WTC11 (cell line): ENCODE measurements around the gene KLHL18.
A peak's percentile ranks its signal among the peaks of the same experiment; 100 is the strongest.

Experiments used
- ATF1 ChIP-seq: sonication (generic); formaldehyde crosslinking; IDR thresholded peaks from 2 replicates; pipeline ENCODE4 v1.8.1; 2023; ENCODE audit warnings: mild to moderate bottlenecking, moderate library complexity, missing genetic modification reagents
- CREM ChIP-seq: sonication (generic); formaldehyde crosslinking; IDR thresholded peaks from 2 replicates; pipeline ENCODE4 v1.8.1; 2022; ENCODE audit warnings: mild to moderate bottlenecking, missing genetic modification reagents, moderate library complexity
- FOXK1 ChIP-seq: sonication (generic); formaldehyde crosslinking; IDR thresholded peaks from 2 replicates; pipeline ENCODE4 v1.8.0; 2022; ENCODE audit warnings: mild to moderate bottlenecking, moderate library complexity, missing genetic modification reagents
- JUN ChIP-seq: sonication (generic); formaldehyde crosslinking; IDR thresholded peaks from 2 replicates; pipeline ENCODE4 v1.8.0; 2023; ENCODE audit warnings: mild to moderate bottlenecking, missing genetic modification reagents
- NFE2L1 ChIP-seq: sonication (generic); formaldehyde crosslinking; IDR thresholded peaks from 2 replicates; pipeline ENCODE4 v1.8.1; 2023; ENCODE audit warnings: missing genetic modification reagents
- ZNF138 ChIP-seq: sonication (generic); formaldehyde crosslinking; conservative IDR thresholded peaks from 2 replicates; pipeline ENCODE4 v1.8.1; 2022; ENCODE audit warnings: mild to moderate bottlenecking, moderate library complexity, missing genetic modification reagents
- ZNF416 ChIP-seq: fragments of 250-450 bp; sonication (Bioruptor Pico); IDR thresholded peaks from 2 replicates; pipeline ENCODE4 v1.9.0; 2021; ENCODE audit warnings: mild to moderate bottlenecking, inconsistent platforms
- ZNF423 ChIP-seq: fragments of 250-450 bp; sonication (Bioruptor Pico); IDR thresholded peaks from 2 replicates; pipeline ENCODE4 v2.1.2; 2022; ENCODE audit warnings: mild to moderate bottlenecking, moderate library complexity
- ZNF425 ChIP-seq: fragments of 250-450 bp; sonication (Bioruptor Pico); conservative IDR thresholded peaks from 2 replicates; pipeline ENCODE4 v1.9.0; 2021; ENCODE audit warnings: mild to moderate bottlenecking
- TF ChIP-seq, protein P1 (sequence below): sonication (generic); formaldehyde crosslinking; conservative IDR thresholded peaks from 2 replicates; pipeline ENCODE4 v1.8.1; 2023; ENCODE audit warnings: mild to moderate bottlenecking, low read depth, missing genetic modification reagents, moderate library complexity
- TF ChIP-seq, protein P2 (sequence below): fragments of 200-600 bp; IDR thresholded peaks from 2 replicates; pipeline ENCODE4 v1.8.0; 2022; ENCODE audit warnings: antibody characterized with exemption
- TF ChIP-seq, protein P3 (sequence below): sonication (generic); formaldehyde crosslinking; IDR thresholded peaks from 2 replicates; pipeline ENCODE4 v1.8.0; 2022; ENCODE audit warnings: mild to moderate bottlenecking, missing genetic modification reagents

GRCh38 chr3:47380026-47380600 is 97.4 kb downstream of the KLHL18 start:
- no peak for TF ChIP-seq ZNF138
- TF ChIP-seq, protein P1, sequence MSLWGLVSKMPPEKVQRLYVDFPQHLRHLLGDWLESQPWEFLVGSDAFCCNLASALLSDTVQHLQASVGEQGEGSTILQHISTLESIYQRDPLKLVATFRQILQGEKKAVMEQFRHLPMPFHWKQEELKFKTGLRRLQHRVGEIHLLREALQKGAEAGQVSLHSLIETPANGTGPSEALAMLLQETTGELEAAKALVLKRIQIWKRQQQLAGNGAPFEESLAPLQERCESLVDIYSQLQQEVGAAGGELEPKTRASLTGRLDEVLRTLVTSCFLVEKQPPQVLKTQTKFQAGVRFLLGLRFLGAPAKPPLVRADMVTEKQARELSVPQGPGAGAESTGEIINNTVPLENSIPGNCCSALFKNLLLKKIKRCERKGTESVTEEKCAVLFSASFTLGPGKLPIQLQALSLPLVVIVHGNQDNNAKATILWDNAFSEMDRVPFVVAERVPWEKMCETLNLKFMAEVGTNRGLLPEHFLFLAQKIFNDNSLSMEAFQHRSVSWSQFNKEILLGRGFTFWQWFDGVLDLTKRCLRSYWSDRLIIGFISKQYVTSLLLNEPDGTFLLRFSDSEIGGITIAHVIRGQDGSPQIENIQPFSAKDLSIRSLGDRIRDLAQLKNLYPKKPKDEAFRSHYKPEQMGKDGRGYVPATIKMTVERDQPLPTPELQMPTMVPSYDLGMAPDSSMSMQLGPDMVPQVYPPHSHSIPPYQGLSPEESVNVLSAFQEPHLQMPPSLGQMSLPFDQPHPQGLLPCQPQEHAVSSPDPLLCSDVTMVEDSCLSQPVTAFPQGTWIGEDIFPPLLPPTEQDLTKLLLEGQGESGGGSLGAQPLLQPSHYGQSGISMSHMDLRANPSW (CRISPR knock-in tag) = no peak
- no peak for TF ChIP-seq ATF1 (CRISPR knock-in tag)
- TF ChIP-seq, protein P2, sequence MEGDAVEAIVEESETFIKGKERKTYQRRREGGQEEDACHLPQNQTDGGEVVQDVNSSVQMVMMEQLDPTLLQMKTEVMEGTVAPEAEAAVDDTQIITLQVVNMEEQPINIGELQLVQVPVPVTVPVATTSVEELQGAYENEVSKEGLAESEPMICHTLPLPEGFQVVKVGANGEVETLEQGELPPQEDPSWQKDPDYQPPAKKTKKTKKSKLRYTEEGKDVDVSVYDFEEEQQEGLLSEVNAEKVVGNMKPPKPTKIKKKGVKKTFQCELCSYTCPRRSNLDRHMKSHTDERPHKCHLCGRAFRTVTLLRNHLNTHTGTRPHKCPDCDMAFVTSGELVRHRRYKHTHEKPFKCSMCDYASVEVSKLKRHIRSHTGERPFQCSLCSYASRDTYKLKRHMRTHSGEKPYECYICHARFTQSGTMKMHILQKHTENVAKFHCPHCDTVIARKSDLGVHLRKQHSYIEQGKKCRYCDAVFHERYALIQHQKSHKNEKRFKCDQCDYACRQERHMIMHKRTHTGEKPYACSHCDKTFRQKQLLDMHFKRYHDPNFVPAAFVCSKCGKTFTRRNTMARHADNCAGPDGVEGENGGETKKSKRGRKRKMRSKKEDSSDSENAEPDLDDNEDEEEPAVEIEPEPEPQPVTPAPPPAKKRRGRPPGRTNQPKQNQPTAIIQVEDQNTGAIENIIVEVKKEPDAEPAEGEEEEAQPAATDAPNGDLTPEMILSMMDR = no peak
- TF ChIP-seq ZNF416 (CRISPR knock-in tag) = no peak
- TF ChIP-seq, protein P3, sequence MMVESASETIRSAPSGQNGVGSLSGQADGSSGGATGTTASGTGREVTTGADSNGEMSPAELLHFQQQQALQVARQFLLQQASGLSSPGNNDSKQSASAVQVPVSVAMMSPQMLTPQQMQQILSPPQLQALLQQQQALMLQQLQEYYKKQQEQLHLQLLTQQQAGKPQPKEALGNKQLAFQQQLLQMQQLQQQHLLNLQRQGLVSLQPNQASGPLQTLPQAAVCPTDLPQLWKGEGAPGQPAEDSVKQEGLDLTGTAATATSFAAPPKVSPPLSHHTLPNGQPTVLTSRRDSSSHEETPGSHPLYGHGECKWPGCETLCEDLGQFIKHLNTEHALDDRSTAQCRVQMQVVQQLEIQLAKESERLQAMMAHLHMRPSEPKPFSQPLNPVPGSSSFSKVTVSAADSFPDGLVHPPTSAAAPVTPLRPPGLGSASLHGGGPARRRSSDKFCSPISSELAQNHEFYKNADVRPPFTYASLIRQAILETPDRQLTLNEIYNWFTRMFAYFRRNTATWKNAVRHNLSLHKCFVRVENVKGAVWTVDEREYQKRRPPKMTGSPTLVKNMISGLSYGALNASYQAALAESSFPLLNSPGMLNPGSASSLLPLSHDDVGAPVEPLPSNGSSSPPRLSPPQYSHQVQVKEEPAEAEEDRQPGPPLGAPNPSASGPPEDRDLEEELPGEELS = no peak
- no peak; the same call in 1 of the 2 replicates for TF ChIP-seq CREM
- peak; percentile 53; the same call in 1 of the 2 replicates for TF ChIP-seq JUN
- no peak for TF ChIP-seq NFE2L1 (CRISPR knock-in tag)
- TF ChIP-seq ZNF423 (CRISPR knock-in tag) = no peak
- TF ChIP-seq ZNF425 (CRISPR knock-in tag) = no peak
- no peak for TF ChIP-seq FOXK1
